Panc1 (cell line): ENCODE data around the gene MEIS1. TPM values are rescaled to one million over a fixed set of nuclear protein-coding genes. Genes with fewer than 3 reads are reported as not detected.

Experiments
- ATAC-seq: fragments of 200-7000 bp; cut with Tn5 transposase; 2 replicates; pipeline ENCODE4 v1.9.1; 2020; ENCODE audit warnings: mild to moderate bottlenecking, moderate library complexity
- BruUV-seq: library from RNA; stranded (reverse); fragments of 400-500 nt; replicated peaks from 2 replicates; lab custom pipeline; 2021; lab: Mats Ljungman, UMichigan
- CTCF ChIA-PET: fragments of 300-600 bp; sonication (Branson Sonifier 250); formaldehyde crosslinking; loops from one replicate; lab custom pipeline; 2022; ENCODE audit warnings: antibody characterized with exemption; lab: Charles Lee
- POLR2A ChIA-PET: fragments of 300-600 bp; sonication (Branson Sonifier 250); formaldehyde crosslinking; loops from one replicate; lab custom pipeline; 2022; ENCODE audit warnings: antibody characterized with exemption; lab: Charles Lee
- DNase-seq: peaks from one replicate; pipeline ENCODE4 v3.0.0-alpha.2; 2010; ENCODE audit warnings: low read depth, low spot score
- H3K27ac ChIP-seq: 2 replicates; pipeline ENCODE4 v1.5.1; 2011; ENCODE audit warnings: mild to moderate bottlenecking, low read length, inconsistent platforms
- H3K27me3 ChIP-seq: fragments of 200-500 bp; sonication (Bioruptor generic); 2 replicates; pipeline ENCODE4 v1.6.0; 2014; ENCODE audit warnings: low read length, inconsistent platforms; ENCODE audit not compliant: control insufficient read depth, insufficient read depth
- H3K36me3 ChIP-seq: fragments of 200-500 bp; sonication (Bioruptor generic); 2 replicates; pipeline ENCODE4 v1.5.1; 2014; ENCODE audit warnings: inconsistent platforms, mild to moderate bottlenecking, low read length, moderate library complexity; ENCODE audit not compliant: control insufficient read depth, insufficient read depth
- H3K4me1 ChIP-seq: 2 replicates; pipeline ENCODE4 v1.5.1; 2011; ENCODE audit warnings: inconsistent platforms, mild to moderate bottlenecking, low read length, moderate library complexity; ENCODE audit not compliant: control insufficient read depth, insufficient read depth
- H3K4me3 ChIP-seq, 2 experiments: 2 replicates each; pipeline ENCODE4 v1.5.1; 2011 to 2012; ENCODE audit warnings: low read depth in 2 of 2, low read length in 2 of 2, mild to moderate bottlenecking in 2 of 2, inconsistent platforms in 1 of 2, moderate library complexity in 1 of 2
- H3K9me3 ChIP-seq: fragments of 200-500 bp; sonication (Bioruptor generic); 2 replicates; pipeline ENCODE4 v1.5.1; 2014; ENCODE audit warnings: low read depth, mild to moderate bottlenecking, inconsistent platforms, low read length, moderate library complexity; ENCODE audit not compliant: control insufficient read depth, insufficient read depth
- POLR2AphosphoS5 ChIP-seq: IDR thresholded peaks from 2 replicates; pipeline ENCODE4 v1.6.1; 2012; ENCODE audit warnings: mild to moderate bottlenecking, low read depth, low read length, moderate library complexity
- REST ChIP-seq, 2 experiments: IDR thresholded peaks; 2 replicates each; pipeline ENCODE4 v1.6.1; 2011 to 2012; ENCODE audit warnings: low read depth in 2 of 2, control low read depth in 1 of 2, low read length in 1 of 2, mild to moderate bottlenecking in 1 of 2, moderate library complexity in 1 of 2; ENCODE audit not compliant: insufficient read depth in 1 of 2
- SIN3A ChIP-seq: IDR thresholded peaks from 2 replicates; pipeline ENCODE4 v1.6.1; 2012; ENCODE audit warnings: low read depth, mild to moderate bottlenecking, low read length, moderate library complexity, borderline replicate concordance; ENCODE audit not compliant: insufficient read depth
- TCF7L2 ChIP-seq: IDR thresholded peaks from 2 replicates; pipeline ENCODE4 v1.6.1; 2011; ENCODE audit warnings: mild to moderate bottlenecking, low read depth, low read length, inconsistent platforms
- in situ Hi-C: cut with HindIII; loops from 2 replicates; pipeline ENCODE4 v1.10.0; 2016; ENCODE audit warnings: low sequenced_read_pairs, low pct_unique_long_range_greater_than_20kb
- intact Hi-C: fragments of 100-400 bp; cut with micrococcal nuclease; formaldehyde crosslinking; loops from one replicate; pipeline ENCODE4 v1.10.0; 2022; ENCODE audit not compliant: unreplicated experiment
- total RNA-seq: library from RNA; stranded (reverse); gene quantifications from one replicate; pipeline ENCODE4 v1.2.1, GENCODE V29; 2021; ENCODE audit not compliant: unreplicated experiment
- TF ChIP-seq, protein P1 (sequence below): fragments of 450-650 bp; IDR thresholded peaks from 2 replicates; pipeline ENCODE4 v1.5.1; 2017; ENCODE audit warnings: mild to moderate bottlenecking

MEIS1 gene
- total RNA-seq, 1 experiment from 2014 or later, result 2.0 TPM

- no peaks in the 10 kb centered on the region for H3K4me1 ChIP-seq
- in situ Hi-C loops (no loop called here), intact Hi-C loops (no loop called here)
- ATAC-seq (no peak), DNase-seq (no peak)
- H3K9me3 ChIP-seq, result no peaks in the 10 kb centered on the region
- POLR2A ChIA-PET, result no interaction called here
- no peaks in the 10 kb centered on the region for H3K36me3 ChIP-seq
- H3K4me3 ChIP-seq, result no peak overlapping the region
- no peak overlapping the region for H3K27ac ChIP-seq
- CTCF ChIA-PET, result no interaction called here
- no TSS peak for BruUV-seq
- no peak for TF ChIP-seq SIN3A
- TF ChIP-seq, protein P1, sequence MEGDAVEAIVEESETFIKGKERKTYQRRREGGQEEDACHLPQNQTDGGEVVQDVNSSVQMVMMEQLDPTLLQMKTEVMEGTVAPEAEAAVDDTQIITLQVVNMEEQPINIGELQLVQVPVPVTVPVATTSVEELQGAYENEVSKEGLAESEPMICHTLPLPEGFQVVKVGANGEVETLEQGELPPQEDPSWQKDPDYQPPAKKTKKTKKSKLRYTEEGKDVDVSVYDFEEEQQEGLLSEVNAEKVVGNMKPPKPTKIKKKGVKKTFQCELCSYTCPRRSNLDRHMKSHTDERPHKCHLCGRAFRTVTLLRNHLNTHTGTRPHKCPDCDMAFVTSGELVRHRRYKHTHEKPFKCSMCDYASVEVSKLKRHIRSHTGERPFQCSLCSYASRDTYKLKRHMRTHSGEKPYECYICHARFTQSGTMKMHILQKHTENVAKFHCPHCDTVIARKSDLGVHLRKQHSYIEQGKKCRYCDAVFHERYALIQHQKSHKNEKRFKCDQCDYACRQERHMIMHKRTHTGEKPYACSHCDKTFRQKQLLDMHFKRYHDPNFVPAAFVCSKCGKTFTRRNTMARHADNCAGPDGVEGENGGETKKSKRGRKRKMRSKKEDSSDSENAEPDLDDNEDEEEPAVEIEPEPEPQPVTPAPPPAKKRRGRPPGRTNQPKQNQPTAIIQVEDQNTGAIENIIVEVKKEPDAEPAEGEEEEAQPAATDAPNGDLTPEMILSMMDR, result no peak
- no peak for TF ChIP-seq REST (IDR thresholded peaks at IDR 0.05; ENCODE audit: insufficient read depth in 1 of 2, low read depth in 2 of 2, low read length in 1 of 2)
- TF ChIP-seq POLR2AphosphoS5, result no peak
- no peak for TF ChIP-seq TCF7L2
- 0 out of 2 replicates have a peak, but pooled peaks cover 2% of the 10 kb centered on the region for H3K27me3 ChIP-seq
These were observed 61.9 kb downstream of the MEIS1 start for GRCh38 chr2:66496670-66497420.

DNA sequence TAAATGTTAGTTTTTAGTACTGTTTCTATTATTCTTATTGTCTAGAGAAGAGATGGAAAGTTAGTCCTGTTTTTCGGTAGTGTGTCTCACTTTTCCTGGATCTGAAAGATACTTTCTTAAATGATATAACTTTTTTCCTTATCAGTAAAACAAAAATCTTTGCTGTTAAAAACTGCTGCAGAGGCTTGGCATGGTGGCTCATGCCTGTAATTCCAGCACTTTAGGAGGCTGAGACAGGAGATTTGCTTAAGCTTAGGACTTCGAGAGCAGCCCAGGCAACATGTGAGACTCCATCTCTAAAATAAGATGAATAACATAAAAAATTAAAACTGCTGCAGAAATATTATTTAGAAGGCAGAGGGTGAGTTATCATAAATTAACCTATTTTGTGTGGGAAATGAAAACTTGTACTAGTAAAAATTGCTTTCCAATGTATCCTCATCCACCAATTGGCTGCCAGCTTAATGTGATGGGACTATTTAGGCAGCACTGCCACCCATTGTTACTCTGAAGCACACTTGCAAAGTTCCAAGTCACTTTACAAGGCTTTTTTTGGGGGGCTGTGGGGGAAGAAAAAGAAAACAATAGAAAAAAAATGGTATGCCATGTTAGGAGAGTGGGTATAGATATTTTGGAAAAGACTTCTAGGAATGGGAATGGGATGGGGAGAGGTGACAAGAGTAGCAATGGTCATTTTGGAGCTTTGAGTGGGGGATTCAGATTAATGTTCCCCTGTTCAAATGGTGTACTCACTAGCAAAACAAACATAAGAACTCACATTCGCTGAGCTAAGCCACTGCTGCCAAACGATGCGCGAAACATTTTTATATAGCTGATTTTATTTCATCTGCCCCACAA, 62.7 kb downstream of the MEIS1 start:
- Histone ChIP-seq H3K4me3 (no peak overlapping the region), H3K9me3 (no peaks in the 10 kb centered on the region), H3K4me1 (no peaks in the 10 kb centered on the region), H3K36me3 (no peaks in the 10 kb centered on the region), H3K27ac (no peak overlapping the region), H3K27me3 (0 out of 2 replicates have a peak, but pooled peaks cover 2% of the 10 kb centered on the region)
- ChIA-PET POLR2A (no interaction called here), CTCF (no interaction called here)
- ATAC-seq (no peak), DNase-seq (no peak)
- intact Hi-C loops (no loop called here), in situ Hi-C loops (no loop called here)
- BruUV-seq, result no TSS peak
- TF ChIP-seq REST (IDR thresholded peaks at IDR 0.05; ENCODE audit: insufficient read depth in 1 of 2, low read depth in 2 of 2, low read length in 1 of 2) (no peak), TCF7L2 (no peak), SIN3A (no peak), POLR2AphosphoS5 (no peak)
- TF ChIP-seq, protein P1, result no peak
